HG02798 (cell line): Measurements from ENCODE around the gene CCM2.
A peak's percentile ranks its signal among the peaks of the same experiment; 100 is the strongest.
"Not testable (repeated sequence)": the region's sequence is repeated elsewhere in the genome, so short reads cannot be mapped to it uniquely, and the experiment has no call there.

Experiments
- ATAC-seq: cut with Tn5 transposase; IDR thresholded peaks from one replicate; pipeline ENCODE4 v1.9.1; 2021; ENCODE audit warnings: mild to moderate bottlenecking; ENCODE audit not compliant: unreplicated experiment, poor library complexity

Gene CCM2

DNA sequence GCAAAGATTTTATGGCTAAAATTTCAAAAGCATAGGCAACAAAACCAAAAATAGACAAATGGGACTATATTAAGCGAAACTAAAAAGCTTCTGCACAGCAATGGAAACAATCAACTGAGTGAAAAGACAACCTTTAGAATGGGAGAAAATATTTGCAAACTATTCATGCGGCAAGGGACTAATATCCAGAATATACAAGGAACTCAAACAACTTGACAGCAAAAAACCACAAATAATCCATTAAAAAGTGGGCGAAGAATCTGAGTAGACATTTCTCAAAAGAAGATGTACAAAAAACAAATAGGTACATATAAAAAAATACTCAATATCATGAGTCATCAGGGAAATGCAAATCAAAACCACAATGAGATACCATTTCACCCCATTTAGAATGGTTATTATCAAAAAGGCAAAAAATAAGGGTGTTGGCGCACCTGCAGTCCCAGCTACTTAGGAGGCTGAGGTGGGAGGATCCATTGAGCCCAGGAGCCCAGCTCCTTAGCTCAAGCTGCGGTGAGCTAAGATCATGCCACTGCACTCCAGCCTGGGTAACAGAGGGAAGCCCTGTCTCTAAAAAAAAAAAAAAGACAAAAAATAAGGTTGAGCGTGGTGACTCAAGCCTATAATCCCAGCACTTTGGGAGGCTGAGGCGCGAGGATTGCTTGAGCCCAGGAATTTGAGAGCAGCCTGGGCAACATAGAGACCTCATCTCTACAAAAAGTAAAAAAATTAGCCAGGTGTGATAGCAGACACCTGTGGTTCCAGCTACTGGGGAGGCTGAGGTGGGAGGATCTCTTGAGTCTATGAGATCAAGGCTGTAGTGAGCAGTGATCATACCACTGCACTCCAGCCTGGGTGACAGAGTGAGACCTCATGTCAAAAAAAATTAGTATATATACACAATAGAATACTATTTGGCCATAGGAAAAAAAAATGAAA lies 4.2 kb upstream of the CCM2 start:
- no peak for ATAC-seq

GRCh38 chr7:44998153-44998871 lies 1.7 kb upstream of the CCM2 start:
- no peak for ATAC-seq

- ATAC-seq: peak; percentile 82
Observed at GRCh38 chr7:44999245-45000092, 532 bp upstream of the CCM2 start.

DNA sequence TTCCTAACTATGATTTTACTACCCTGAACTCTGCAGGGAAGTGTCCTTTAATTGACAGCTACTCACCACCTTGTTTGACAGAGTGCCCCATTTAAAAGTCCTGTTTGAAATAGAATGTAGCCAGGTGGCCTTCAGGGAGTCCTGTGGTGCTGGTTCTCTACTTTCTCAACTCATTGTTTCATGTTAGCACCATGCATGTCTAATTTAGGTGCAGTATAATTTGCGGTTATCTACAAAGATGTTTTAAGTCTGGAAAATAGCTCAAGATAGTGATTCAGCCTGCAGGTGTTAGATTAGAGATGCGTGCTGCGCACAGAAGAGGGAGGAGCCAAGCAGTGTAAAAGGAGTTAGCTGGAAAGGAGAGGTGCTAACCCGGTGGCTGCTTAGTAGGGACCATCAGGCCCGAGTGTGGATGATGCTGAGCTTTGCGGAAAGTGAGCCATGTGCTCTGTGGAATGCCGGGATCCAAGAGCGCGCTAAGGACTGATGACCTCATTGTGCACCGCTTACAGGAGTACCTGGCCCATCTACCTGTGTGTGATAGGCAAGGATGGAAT lies 1.2 kb downstream of the CCM2 start:
- ATAC-seq: peak; percentile 31

- ATAC-seq: no peak
Observed at GRCh38 chr7:45001826-45002225, 1.8 kb downstream of the CCM2 start.

GRCh38 chr7:45003789-45004188 lies 3.8 kb downstream of the CCM2 start:
- no peak for ATAC-seq

DNA sequence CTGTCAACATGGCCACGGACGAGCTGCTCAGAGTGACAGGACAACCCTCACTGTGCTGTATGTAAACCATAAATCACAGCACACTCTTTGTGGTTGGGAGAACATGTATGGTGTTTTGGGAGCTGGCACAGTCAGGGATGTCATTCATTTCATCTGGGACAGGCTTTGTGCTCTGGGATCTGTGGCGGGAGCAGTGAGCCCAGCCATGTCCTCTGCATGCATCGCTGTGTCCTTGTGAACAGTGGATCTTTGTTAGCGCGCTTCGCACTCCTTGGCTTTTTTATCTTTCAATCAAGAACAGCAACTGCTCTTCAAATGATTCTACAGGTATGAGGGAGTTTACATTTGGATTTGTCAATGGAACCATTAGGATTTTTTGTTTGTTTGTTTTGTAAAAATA lies 7.1 kb downstream of the CCM2 start:
- ATAC-seq: no peak

GRCh38 chr7:45007571-45008328 lies 7.7 kb downstream of the CCM2 start:
- ATAC-seq: peak; percentile 73

DNA sequence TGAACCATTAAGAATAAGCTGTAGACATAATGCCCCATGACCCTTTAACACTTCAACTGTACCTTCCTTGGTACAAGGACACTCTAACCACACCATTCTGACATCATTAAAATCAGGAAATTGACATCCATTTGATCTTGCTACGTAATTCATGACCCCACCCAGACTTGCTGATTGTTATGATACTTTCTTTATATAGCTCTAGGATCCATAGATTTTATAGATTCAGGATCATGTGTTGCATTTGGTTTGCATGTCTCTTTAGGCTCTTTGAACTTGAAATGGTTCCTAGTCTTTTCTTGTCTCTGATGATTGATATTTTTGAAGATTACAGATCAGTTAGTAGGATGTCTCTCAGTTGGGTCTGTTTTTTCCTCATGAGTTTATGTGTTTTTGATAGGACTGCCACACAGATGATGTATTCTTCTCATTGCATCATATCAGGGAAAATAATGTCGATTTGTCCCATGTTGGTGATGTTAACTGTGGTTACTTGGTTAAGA lies 13.5 kb downstream of the CCM2 start:
- ATAC-seq: no peak

- ATAC-seq: no peak
Observed at GRCh38 chr7:45015313-45015712, 15.3 kb downstream of the CCM2 start.

DNA sequence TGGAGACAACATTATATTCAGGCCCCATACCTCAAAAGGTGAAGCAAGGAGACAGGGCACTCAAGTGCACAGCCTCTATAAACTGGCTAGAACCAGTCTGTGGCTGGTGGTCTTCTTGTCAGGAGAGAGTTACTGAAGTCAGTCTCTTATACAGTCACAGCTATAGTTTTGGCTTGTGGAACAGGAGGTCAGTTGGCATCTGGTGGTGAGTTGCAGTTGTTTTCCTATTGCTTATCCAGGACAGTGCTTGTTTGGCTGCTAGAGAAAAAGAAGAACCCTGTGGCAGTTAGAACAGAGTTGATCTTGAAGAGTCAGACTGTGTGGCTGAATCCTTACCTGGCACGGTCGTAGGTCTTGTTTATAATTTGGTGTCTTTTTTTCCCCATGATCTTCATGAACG lies 17.3 kb downstream of the CCM2 start:
- ATAC-seq: no peak

DNA sequence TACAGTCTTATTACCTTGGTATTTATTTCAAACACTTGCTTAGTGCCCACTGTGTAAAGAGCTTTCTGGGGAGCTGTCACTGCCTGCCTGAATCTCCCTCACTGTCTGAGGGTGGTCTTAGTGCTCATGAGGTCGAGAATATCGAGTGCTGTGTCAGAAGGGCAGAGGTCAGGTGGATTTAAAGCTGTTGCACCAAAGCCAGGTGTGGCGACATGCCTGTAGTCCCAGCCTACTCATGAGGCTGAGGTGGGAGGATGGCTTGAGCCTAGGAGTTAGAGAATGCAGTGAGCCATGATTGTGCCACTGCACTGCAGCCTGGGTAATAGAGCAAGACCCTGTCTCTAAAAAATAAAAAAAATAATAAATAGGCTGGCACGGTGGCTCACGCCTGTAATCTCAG lies 20.9 kb downstream of the CCM2 start:
- no peak for ATAC-seq

GRCh38 chr7:45021604-45022296 lies 21.7 kb downstream of the CCM2 start:
- peak; percentile 52 for ATAC-seq

- no peak for ATAC-seq
Observed at GRCh38 chr7:45024126-45024744, 24.2 kb downstream of the CCM2 start.

DNA sequence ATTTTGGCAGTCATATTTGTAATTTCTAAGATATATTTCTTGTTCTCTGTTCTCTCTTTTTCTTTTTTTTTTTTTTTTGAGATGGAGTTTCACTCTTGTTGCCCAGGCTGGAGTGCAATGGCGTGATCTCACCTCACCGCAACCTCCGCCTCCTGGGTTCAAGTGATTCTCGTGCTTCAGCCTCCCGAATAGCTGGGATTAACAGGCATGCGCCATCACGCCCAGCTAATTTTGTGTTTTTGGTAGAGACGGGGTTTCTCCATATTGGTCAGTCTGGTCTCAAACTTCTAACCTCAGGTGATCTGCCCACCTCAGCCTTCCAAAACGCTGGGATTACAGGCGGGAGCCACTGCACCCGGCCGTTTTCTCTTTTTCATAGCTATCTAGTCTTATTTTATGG lies 25.5 kb downstream of the CCM2 start:
- ATAC-seq: not testable (repeated sequence)

DNA sequence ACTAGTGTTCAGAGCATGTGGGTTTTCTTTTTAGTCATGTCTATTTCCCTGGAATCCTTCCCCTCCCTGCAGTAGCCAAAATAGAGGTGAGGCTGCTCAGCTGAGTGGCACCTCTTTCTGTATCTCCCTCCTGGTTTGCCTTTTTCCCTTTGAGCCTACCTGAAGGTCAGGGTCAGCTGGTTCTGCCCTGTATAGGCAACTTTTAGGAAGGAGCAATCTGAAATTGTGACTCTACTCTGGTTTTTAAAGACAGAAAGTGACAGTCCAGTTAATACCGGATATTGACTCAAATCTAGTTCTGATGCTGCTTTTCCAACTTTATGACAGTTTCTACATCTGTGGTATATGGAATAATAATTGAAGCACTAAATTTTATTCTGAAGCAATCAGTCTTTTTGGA lies 26.0 kb downstream of the CCM2 start:
- ATAC-seq: no peak

GRCh38 chr7:45026984-45027773 lies 27.2 kb downstream of the CCM2 start:
- ATAC-seq: peak; percentile 59

DNA sequence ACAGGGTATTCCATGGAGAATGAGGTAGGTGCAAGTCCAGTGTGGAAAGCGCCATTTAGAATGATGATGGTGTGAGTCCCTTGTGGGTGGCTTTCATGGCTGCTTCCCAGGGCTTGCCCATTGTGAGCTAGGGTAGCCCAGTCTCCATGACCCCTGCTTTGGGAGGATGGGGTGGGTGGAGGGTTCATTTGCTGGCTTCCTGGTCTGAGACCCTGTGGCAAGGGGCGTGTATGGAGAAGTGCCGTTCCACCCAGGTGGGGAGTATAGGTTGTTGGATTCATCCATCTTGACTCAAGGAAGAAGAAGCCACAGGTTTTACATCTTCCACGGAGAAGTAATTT lies 27.7 kb downstream of the CCM2 start:
- peak; percentile 7 for ATAC-seq
